HG03565 (cell line): Measurements from ENCODE around the gene NRBP1.
A peak's percentile ranks its signal among the peaks of the same experiment; 100 is the strongest.

Experiments
- ATAC-seq: cut with Tn5 transposase; IDR thresholded peaks from one replicate; pipeline ENCODE4 v1.9.1; 2021; ENCODE audit warnings: mild to moderate bottlenecking, moderate library complexity; ENCODE audit not compliant: unreplicated experiment

NRBP1 gene

GRCh38 chr2:27489498-27490397, 61.3 kb downstream of the NRBP1 start, which contains the start of gene IFT172:
TSS of gene IFT172 (minus strand) at chr2:27489743. CDS start at chr2:27489653, 90 bp downstream.
- peak; percentile 91 for ATAC-seq
